HG03571 (cell line): Measurements from ENCODE around the gene TNRC6C.

Experiments used
- ATAC-seq: cut with Tn5 transposase; IDR thresholded peaks from one replicate; pipeline ENCODE4 v1.9.1; 2021; ENCODE audit not compliant: unreplicated experiment

TNRC6C gene

GRCh38 chr17:78146881-78147280 is 188.4 kb downstream of the TNRC6C start:
- ATAC-seq = no peak

GRCh38 chr17:78147315-78147998 is 189.0 kb downstream of the TNRC6C start:
- no peak for ATAC-seq

- ATAC-seq = no peak
Observed at GRCh38 chr17:78148286-78149016, 189.9 kb downstream of the TNRC6C start.

DNA sequence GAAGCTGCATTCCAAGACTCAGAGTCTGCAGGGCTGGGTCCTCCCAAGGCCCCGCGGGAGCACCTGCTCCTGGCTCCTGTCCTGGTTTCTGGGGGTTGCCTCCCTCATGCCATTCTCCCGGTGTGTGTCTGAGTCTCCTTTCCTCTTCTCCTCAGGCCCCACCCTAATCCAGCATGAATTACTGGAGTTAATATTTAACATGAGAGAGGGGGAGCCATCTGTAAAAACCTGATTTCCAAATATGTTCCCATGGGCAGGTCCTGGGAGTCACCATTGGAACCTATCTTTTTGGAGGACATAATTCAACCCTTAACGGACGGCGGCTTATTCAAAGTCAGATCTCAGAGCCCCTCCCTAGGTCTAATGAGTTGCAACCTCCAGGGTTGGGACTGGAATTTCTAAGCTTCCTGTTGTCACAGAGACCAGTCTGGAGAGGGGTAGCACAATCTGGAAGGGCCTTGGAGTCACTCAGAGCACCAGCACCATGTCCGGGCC is 193.1 kb downstream of the TNRC6C start:
- ATAC-seq = no peak

GRCh38 chr17:78154903-78155811 is 196.7 kb downstream of the TNRC6C start:
- ATAC-seq = peak; percentile 42
